NCI-H69 (cell line): ENCODE data around the gene LTN1.
"Not testable (repeated sequence)": the region's sequence is repeated elsewhere in the genome, so short reads cannot be mapped to it uniquely, and the experiment has no call there.

Experiments
- DNase-seq: peaks from one replicate; lab custom pipeline; 2025; lab: John Stamatoyannopoulos, UW

LTN1 gene, protein sequence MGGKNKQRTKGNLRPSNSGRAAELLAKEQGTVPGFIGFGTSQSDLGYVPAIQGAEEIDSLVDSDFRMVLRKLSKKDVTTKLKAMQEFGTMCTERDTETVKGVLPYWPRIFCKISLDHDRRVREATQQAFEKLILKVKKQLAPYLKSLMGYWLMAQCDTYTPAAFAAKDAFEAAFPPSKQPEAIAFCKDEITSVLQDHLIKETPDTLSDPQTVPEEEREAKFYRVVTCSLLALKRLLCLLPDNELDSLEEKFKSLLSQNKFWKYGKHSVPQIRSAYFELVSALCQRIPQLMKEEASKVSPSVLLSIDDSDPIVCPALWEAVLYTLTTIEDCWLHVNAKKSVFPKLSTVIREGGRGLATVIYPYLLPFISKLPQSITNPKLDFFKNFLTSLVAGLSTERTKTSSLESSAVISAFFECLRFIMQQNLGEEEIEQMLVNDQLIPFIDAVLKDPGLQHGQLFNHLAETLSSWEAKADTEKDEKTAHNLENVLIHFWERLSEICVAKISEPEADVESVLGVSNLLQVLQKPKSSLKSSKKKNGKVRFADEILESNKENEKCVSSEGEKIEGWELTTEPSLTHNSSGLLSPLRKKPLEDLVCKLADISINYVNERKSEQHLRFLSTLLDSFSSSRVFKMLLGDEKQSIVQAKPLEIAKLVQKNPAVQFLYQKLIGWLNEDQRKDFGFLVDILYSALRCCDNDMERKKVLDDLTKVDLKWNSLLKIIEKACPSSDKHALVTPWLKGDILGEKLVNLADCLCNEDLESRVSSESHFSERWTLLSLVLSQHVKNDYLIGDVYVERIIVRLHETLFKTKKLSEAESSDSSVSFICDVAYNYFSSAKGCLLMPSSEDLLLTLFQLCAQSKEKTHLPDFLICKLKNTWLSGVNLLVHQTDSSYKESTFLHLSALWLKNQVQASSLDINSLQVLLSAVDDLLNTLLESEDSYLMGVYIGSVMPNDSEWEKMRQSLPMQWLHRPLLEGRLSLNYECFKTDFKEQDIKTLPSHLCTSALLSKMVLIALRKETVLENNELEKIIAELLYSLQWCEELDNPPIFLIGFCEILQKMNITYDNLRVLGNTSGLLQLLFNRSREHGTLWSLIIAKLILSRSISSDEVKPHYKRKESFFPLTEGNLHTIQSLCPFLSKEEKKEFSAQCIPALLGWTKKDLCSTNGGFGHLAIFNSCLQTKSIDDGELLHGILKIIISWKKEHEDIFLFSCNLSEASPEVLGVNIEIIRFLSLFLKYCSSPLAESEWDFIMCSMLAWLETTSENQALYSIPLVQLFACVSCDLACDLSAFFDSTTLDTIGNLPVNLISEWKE (N-terminal part only)

DNA sequence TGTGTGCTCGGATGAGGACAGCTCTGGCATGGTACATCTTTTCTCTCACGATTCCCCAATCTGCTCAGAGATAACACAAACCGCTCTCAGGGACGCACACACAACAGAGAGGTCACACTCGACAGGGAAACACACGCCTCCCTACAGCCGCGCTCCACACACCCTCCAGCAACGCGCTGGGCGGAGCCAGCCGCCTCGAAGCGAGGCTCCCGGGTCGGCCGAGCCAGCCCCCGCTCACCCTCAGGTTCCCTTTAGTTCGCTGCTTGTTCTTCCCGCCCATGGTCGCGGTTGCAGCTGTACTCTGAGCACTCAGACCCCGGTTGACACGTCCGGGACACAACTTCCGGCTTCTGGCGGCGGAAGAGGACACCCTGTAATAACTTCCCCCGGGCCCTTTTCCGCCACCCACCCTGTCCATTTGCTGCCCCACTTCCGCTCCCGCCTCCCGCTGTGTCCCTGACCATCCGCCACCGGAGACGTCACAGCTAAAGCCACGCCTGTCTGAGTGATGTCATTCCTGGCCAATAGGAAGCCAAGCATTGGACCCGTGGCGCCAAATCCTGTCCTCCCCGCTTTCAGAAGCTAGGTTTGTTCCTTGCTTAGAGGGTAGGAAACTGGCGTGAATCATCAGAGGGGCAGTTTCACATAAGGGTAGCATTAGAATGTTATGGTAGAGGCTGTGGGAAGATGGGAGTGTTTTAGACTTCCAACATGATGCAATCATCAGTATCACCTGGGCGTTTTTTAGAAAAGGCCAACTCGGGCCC lies at the start of gene LTN1:
LTN1 (minus strand) TSS at position 352 of the 767 bp plus-strand sequence; CDS start at position 280, 72 bp downstream.
- DNase-seq = peak; percentile 99

DNA sequence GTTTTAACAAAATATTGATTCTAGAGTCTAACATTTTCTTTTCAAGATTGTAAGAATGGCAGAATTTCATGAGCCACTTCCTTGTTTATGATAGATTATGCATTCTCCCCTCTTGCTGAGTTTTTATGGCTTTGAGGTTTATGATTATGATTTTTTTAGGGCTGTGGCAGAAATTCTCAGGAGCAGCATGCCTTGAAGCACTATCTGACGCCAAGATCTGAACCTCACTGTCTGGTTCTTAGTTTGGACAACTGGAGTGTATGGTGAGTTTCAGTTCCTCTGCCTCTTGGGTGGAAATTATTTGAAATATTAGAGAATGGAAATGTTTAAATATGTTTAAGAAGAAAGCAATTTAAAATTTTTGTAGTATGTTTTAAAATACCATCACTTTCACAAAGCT lies 42.0 kb upstream of the LTN1 start:
- DNase-seq = no peak

DNA sequence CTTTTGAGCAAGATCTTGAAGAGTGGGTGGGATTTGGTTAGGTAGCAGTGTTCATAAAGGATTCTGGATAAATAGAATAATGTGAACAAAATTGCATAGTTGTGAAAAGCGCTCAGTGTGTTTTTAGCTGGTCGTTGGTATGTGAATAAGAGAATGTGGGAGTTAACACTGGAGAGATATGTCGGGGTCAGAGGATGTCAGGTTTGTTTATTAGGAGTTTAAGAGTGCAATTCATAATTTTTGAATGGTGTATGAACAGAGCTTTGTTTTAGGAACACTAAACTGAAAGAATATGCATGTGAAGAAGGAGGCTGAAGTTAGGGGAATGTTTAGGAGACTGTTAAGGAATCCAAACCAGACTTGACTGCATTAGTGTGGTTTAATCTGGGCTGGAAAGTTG lies 41.2 kb upstream of the LTN1 start:
- no peak for DNase-seq

DNA sequence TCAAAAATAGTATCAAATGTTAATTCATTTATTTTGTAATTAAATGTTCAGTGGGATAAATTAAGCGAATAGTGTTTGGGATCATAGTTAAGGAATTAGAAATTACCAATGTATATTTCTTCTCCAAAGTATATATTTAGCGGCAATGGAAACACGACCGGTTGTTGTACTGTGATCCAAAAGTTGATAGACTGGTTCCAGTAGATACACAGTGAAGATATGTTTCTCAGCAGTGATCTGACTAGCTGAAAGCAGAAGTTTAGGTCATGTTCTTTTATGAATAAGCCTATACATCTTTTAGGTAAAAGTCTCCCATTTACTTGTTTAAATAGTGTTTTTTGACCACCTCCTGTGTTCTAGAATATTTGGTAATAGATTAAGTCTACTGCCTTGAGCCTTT lies 40.6 kb upstream of the LTN1 start:
- no peak for DNase-seq

DNA sequence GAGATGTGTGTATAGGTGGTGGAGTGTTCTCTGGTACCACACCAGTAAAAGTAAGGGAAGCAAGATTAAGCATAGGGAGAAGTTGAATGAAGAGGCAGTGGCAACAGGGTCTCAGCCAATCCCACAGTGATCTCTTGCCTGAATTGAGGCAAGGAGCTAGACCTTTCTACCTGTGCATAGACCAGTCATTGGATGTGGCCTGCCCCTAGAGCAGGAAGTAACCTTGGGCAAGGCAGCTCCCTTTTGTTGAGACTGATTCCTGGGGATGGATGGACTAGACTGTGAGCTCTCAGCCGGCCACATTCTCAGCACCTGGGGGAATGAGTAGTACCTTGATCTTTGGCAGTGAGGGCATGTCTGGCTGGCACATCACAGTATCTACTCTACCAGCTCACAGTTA lies 38.2 kb upstream of the LTN1 start:
- no peak for DNase-seq

GRCh38 chr21:29029524-29029923 lies 36.8 kb upstream of the LTN1 start:
- no peak for DNase-seq

GRCh38 chr21:29025328-29025713 lies 32.6 kb upstream of the LTN1 start:
- peak; percentile 24 for DNase-seq

DNA sequence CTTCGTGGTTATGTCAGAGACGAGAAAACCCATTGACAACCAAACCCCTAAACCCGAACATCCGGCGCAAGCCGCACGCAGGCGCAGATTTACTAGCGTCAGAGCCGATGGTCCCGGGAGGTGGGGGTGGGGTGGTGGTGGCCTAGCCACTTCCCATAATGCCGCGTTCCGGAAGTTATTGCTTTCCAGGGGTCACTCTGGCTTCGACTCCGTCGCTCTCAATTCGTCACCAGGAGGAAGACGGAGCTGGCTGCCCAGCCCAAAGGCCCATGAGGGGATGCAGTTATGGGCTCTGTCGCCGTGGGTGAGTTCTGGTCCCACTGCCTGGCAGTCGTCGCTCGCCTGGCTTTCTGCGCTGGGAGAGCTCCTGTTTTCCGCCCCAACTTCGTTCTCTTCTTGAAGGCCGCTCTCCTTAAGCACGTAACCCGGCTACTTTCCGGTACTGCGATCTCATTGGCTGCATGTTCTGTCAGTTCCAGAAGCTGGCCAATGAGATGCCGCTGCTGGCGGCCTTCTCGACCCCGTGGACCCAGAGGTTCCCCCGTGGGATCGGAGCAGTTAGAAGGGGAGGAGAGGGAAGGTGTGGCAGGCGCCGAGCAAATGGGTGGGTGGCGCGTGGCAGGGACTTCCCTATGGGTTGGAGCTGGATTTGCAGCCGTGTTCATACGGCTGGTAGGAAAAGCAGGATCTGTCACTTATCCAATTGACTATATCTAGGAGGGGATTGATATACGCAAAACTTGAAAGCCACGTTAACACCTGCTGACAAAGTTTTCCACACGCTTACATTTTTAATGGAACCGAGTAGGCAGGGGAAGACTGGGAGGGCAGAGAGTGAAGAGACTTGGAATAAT lies 32.0 kb upstream of the LTN1 start, which contains the start of gene USP16:
USP16 (plus strand) TSS at position 195 of the 854 bp plus-strand sequence. CDS start 3,246 bp downstream, outside the sequence.
- DNase-seq = peak; percentile 99

GRCh38 chr21:29022166-29022565 lies 29.5 kb upstream of the LTN1 start:
- no peak for DNase-seq

DNA sequence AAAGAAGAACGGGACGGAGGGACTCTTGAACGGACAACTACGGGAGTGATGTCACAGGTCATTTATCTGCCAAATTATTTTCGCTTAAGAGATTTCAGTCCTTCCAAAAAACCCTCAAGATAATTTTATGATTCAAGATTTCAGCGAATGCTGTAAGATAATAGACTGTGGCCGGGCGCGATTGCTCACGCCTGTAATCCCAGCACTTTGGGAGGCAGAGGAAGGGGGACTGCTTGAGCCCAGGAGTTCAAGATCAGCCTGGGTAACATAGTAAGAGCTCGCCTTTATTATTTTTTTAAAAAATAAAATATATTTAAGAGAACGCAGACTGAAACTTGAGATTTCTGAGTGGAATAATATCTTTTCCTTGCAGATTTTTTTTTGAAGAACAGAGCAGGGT lies 25.9 kb upstream of the LTN1 start:
- DNase-seq = peak; percentile 57

DNA sequence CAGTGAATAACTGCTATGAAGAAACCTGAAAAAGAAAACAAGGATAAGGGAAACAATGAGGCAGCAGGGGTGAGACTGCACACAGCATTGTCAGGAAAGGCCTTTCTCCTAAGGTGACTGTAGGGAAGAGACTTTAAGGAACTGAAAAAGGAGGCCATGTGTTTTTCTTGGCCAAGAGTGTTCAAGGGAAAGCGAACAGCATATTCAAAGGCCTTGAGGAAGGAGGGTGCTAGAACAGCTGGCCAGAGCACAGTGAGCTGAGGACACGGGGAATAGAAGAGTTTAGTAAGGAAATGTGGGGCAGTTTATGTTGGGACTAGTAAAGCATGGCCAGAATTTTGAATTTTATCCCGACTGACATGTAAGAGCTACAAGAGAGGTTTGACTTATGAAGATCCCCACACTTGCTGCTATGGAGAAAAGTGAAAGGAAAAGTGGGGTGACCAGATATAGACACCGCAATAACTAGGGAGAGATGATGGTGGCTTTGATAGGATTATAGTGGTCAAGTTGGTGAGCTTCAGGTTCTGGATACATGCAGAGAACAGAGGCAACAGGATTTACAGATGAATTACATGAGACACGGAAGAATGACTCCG lies 25.1 kb upstream of the LTN1 start:
- no peak for DNase-seq

DNA sequence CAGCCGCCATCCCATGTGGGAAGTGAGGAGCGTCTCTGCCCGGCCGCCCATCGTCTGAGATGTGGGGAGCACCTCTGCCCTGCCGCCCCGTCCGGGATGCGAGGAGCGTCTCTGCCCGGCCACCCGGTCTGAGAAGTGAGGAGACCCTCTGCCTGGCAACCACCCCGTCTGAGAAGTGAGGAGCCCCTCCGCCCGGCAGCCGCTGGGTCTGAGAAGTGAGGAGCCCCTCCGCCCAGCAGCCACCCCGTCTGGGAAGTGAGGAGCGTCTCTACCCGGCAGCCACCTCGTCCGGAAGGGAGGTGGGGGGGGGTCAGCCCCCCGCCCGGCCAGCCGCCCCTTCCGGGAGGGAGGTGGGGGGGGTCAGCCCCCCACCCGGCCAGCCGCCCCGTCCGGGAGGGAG lies 18.6 kb upstream of the LTN1 start:
- DNase-seq = not testable (repeated sequence)

GRCh38 chr21:29008367-29008766 lies 15.7 kb upstream of the LTN1 start:
- DNase-seq = no peak

GRCh38 chr21:29007810-29008209 lies 15.1 kb upstream of the LTN1 start:
- no peak for DNase-seq

GRCh38 chr21:29007135-29007534 lies 14.5 kb upstream of the LTN1 start:
- DNase-seq = no peak

DNA sequence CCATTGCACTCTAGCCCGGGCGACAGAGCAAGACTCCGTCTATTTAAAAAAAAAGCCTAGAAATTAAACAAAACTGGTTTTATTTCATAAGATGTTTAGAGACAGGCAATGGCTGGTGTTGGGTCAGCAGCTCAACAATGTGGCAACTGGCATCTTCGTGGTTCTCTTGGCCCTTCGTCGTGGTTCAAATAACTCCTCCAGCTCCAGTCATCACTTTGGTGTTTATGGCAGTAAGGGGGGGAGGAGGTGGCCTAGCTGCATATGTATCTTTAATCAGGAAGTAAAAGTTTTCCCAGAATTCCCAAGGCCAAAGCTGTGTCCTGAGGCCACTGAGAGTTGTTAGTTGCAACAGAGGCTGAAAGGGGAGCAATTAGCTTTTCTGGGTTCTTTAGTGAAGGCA lies 13.0 kb upstream of the LTN1 start:
- DNase-seq = no peak

- DNase-seq = peak; percentile 99
These were observed 9.9 kb upstream of the LTN1 start for GRCh38 chr21:29002442-29003144.

DNA sequence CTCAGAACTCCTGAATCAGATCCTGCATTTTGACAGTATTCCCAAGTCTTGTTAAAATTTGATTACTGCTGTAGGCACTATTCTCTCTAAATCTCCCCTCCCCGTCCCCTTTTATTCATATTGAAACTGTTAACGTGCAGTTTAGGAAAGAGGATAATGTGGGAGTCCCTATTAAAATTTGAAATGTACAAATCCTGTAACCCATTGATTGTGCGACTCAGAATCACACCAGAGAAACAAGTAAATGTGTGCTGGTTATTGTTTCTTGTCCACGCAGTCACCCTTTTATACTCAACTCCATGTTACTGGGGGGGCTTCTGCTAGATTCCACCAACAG lies 584 bp upstream of the LTN1 start:
- DNase-seq = no peak

GRCh38 chr21:28991861-28992525 lies 684 bp downstream of the LTN1 start:
- peak; percentile 38 for DNase-seq
